Vagina (tissue), 2 donors: Measurements from ENCODE around the gene NPY4R.
"Not testable (repeated sequence)": the region's sequence is repeated elsewhere in the genome, so short reads cannot be mapped to it uniquely, and the experiment has no call there.

Source experiments
- CTCF ChIP-seq, 3 experiments: fragments of 450-650 bp in 2 of 3; fragments of 200-600 bp in 1 of 3; sonication (generic) in 1 of 3; IDR thresholded peaks; one replicate each; pipeline ENCODE4 v1.5.1; 2017 to 2019; ENCODE audit warnings: antibody characterized with exemption in 3 of 3, mild to moderate bottlenecking in 2 of 3, moderate library complexity in 2 of 3
- POLR2A ChIP-seq, 2 donors: fragments of 450-650 bp; IDR thresholded peaks; one replicate each; pipeline ENCODE4 v1.6.1; 2017; ENCODE audit warnings: antibody characterized with exemption in 2 of 2, mild to moderate bottlenecking in 2 of 2, moderate library complexity in 2 of 2
- POLR2AphosphoS5 ChIP-seq, 2 donors: sonication (generic); formaldehyde crosslinking; IDR thresholded peaks; one replicate each; pipeline ENCODE4 v1.9.0; 2017; ENCODE audit warnings: antibody characterized with exemption in 2 of 2, mild to moderate bottlenecking in 2 of 2, low read depth in 1 of 2; ENCODE audit not compliant: insufficient read depth in 1 of 2

GRCh38 chr10:46468119-46468809 is 2.5 kb upstream of the NPY4R start:
- not testable (repeated sequence) for TF ChIP-seq CTCF (IDR thresholded peaks at IDR 0.05); POLR2A (IDR thresholded peaks at IDR 0.05); POLR2AphosphoS5 (IDR thresholded peaks at IDR 0.05; ENCODE audit: insufficient read depth in 1 of 2, low read depth in 1 of 2)
